ENCODE data around the gene MAP2K6. TPM values are rescaled to one million over a fixed set of nuclear protein-coding genes. Genes with fewer than 3 reads are reported as not detected.

Gene MAP2K6
- total RNA-seq, 2 experiments from 2014 or later, result 10.3 to 27.6 TPM

Other genes starting within 250 kb of the MAP2K6 start
- gene ABCA10, start 185.9 kb upstream of the MAP2K6 start, total RNA-seq (2014; rRNA removed; shearing (Covaris generic)), result 0.13 TPM in 2 replicates
- 0.24 TPM in 1 of 2 replicates, not detected in the other for gene ABCA10, start 185.9 kb upstream of the MAP2K6 start, total RNA-seq (2022)
- 14.7 and 15.1 TPM in 2 replicates for gene ABCA5, start 87.6 kb upstream of the MAP2K6 start, total RNA-seq (2014; rRNA removed; shearing (Covaris generic))
- gene ABCA5, start 87.6 kb upstream of the MAP2K6 start, total RNA-seq (2022), result 25.3 and 26.1 TPM in 2 replicates

Data from OCI-LY7 (cell line).